Fibroblast of lung (primary cell): ENCODE measurements around the gene ELMO1. TPM values are rescaled to one million over a fixed set of nuclear protein-coding genes. Genes with fewer than 3 reads are reported as not detected.

Experiments used
- DNase-seq, 2 donors: peaks; one replicate each; pipeline versions ENCODE4 v3.0.0 to v3.0.0-alpha.2; 2010; ENCODE audit warnings: low read depth in 2 of 2
- H2AFZ ChIP-seq: 2 replicates; pipeline ENCODE4 v1.5.1; 2012; ENCODE audit warnings: low read length, control low read depth, inconsistent platforms
- H3K27ac ChIP-seq: 2 replicates; pipeline ENCODE4 v1.5.1; 2011; ENCODE audit warnings: low read length, control low read depth; ENCODE audit not compliant: insufficient read depth
- H3K27me3 ChIP-seq: 2 replicates; pipeline ENCODE4 v1.5.1; 2011; ENCODE audit warnings: mild to moderate bottlenecking, low read length; ENCODE audit not compliant: control insufficient read depth, insufficient read depth
- H3K36me3 ChIP-seq: 2 replicates; pipeline ENCODE4 v1.5.1; 2011; ENCODE audit warnings: low read length; ENCODE audit not compliant: control insufficient read depth, insufficient read depth
- H3K4me1 ChIP-seq: 2 replicates; pipeline ENCODE4 v1.5.1; 2011; ENCODE audit warnings: low read length; ENCODE audit not compliant: control insufficient read depth, insufficient read depth; ENCODE audit errors: extremely low read depth
- H3K4me2 ChIP-seq: 2 replicates; pipeline ENCODE4 v1.5.1; 2011; ENCODE audit warnings: low read length, control low read depth; ENCODE audit not compliant: insufficient read depth; ENCODE audit errors: extremely low read depth
- H3K4me3 ChIP-seq, 4 experiments: fragments of 200-600 bp in 1 of 4; sonication (generic) in 1 of 4; replicated peaks in 1 of 4; 2 replicates each; pipeline ENCODE4 v1.5.1; 2011 to 2016; ENCODE audit warnings: low read length in 4 of 4, low read depth in 3 of 4, mild to moderate bottlenecking in 3 of 4, control low read depth in 2 of 4, inconsistent platforms in 1 of 4, mixed read lengths in 1 of 4; ENCODE audit not compliant: insufficient read depth in 1 of 4; ENCODE audit errors: control extremely low read depth in 1 of 4
- H3K79me2 ChIP-seq: 2 replicates; pipeline ENCODE4 v1.5.1; 2012; ENCODE audit warnings: mild to moderate bottlenecking, low read length, inconsistent platforms; ENCODE audit not compliant: control insufficient read depth, insufficient read depth
- H3K9ac ChIP-seq: 2 replicates; pipeline ENCODE4 v1.5.1; 2011; ENCODE audit warnings: mild to moderate bottlenecking, low read length, control low read depth; ENCODE audit not compliant: insufficient read depth
- H3K9me3 ChIP-seq: 2 replicates; pipeline ENCODE4 v1.5.1; 2012; ENCODE audit warnings: low read depth, low read length; ENCODE audit not compliant: control insufficient read depth, insufficient read depth
- H4K20me1 ChIP-seq: 2 replicates; pipeline ENCODE4 v1.5.1; 2011; ENCODE audit warnings: low read length; ENCODE audit not compliant: control insufficient read depth, insufficient read depth; ENCODE audit errors: extremely low read depth
- CTCF ChIP-seq, 2 donors: IDR thresholded peaks in 1 of 2; conservative IDR thresholded peaks in 1 of 2; 1 replicate in 1 of 2; 2 replicates in 1 of 2; pipeline ENCODE4 v1.5.1; 2011 to 2012; ENCODE audit warnings: low read length in 2 of 2, control low read depth in 1 of 2, inconsistent platforms in 1 of 2, low read depth in 1 of 2, mild to moderate bottlenecking in 1 of 2
- EZH2 ChIP-seq: IDR thresholded peaks from 2 replicates; pipeline ENCODE4 v1.5.1; 2012; ENCODE audit warnings: low read length, control low read depth, mild to moderate bottlenecking; ENCODE audit errors: missing control alignments
- polyA plus RNA-seq, 2 donors: library from polyadenylated mRNA; depleted of rRNA in 1 of 2; stranded (reverse) in 1 of 2; unstranded in 1 of 2; fragments of >200 nt; gene quantifications; 2 replicates each; pipeline ENCODE4 v1.2.1, GENCODE V29; 2011 to 2012; ENCODE audit warnings: missing spikeins in 1 of 2
- total RNA-seq: library from RNA; depleted of rRNA; stranded (reverse); fragments of >200 nt; gene quantifications from 2 replicates; pipeline ENCODE4 v1.2.1, GENCODE V29; 2014

The ELMO1 gene
- total and polyA plus RNA-seq, 2 donors (not counting 1 experiment from before 2014, with no cell fraction given) = 0.50 TPM; not detected in 1

DNA sequence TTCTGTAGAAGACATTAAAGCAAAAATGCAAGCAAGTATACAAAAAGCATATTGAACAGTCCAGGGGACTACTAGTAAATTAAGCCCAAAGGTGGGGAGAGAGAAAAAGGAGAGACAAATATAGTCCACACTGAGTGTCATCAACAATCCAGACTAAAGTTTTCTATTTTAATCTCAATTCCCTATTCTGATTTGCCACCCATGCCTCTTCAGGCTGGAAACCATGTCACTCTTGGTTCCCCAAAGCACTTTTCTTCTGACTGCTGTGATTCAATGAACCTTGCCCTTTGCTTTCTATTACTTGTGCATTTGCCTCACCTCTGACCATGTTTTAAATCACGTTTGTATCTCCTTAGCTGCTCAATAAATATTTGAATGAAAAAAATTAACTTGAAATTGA, 629.0 kb downstream of the ELMO1 start:
- Histone ChIP-seq H3K27me3 (no peaks in the 10 kb centered on the region), H3K36me3 (no peaks in the 10 kb centered on the region), H3K4me1 (no peaks in the 10 kb centered on the region), H3K27ac (no peak overlapping the region), H3K4me2 (no peak overlapping the region), H3K4me3 (no peak overlapping the region), H4K20me1 (no peaks in the 10 kb centered on the region), H2AFZ (no peak overlapping the region), H3K9me3 (no peaks in the 10 kb centered on the region), H3K9ac (no peak overlapping the region), H3K79me2 (no peaks in the 10 kb centered on the region)
- TF ChIP-seq EZH2 = no peak
- no peak for DNase-seq

DNA sequence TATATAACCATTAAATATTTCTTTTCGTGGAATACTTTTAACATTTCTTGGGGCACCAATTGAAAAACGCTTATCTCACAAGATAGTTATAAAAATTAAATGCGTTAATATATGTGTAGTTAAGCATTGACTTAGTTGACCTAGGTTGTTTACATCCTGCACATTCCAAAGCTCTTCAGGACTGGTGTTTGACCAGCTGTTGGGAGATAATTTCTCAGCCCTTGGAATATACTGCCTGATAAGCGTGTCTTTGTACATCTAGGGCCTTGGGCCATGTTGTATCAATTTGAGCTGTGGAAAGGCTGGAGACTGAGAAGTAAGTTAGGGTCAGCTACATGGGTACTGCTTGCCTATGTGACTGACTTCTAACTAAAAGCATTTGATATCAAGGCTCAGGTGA, 634.4 kb downstream of the ELMO1 start:
- Histone ChIP-seq H3K27ac (no peak overlapping the region), H3K36me3 (no peaks in the 10 kb centered on the region), H2AFZ (no peak overlapping the region), H3K4me1 (no peaks in the 10 kb centered on the region), H3K9me3 (no peaks in the 10 kb centered on the region), H3K4me3 (no peak overlapping the region), H3K9ac (no peak overlapping the region), H3K27me3 (no peaks in the 10 kb centered on the region), H3K79me2 (no peaks in the 10 kb centered on the region), H4K20me1 (no peaks in the 10 kb centered on the region), H3K4me2 (no peak overlapping the region)
- no peak for DNase-seq
- no peak for TF ChIP-seq EZH2
- no peak for TF ChIP-seq CTCF (conservative IDR thresholded peaks at IDR 0.05 in 1 of 2, IDR thresholded peaks at IDR 0.05 in 1 of 2; ENCODE audit: low read depth in 1 of 2, low read length in 2 of 2)

GRCh38 chr7:36811807-36812206, 636.9 kb downstream of the ELMO1 start:
- H3K4me2 ChIP-seq = no peak overlapping the region
- H3K79me2 ChIP-seq = no peaks in the 10 kb centered on the region
- H3K9ac ChIP-seq = no peak overlapping the region
- H3K27ac ChIP-seq = no peak overlapping the region
- no peaks in the 10 kb centered on the region for H3K36me3 ChIP-seq
- TF ChIP-seq EZH2 = no peak
- TF ChIP-seq CTCF (conservative IDR thresholded peaks at IDR 0.05 in 1 of 2, IDR thresholded peaks at IDR 0.05 in 1 of 2; ENCODE audit: low read depth in 1 of 2, low read length in 2 of 2) = no peak
- no peaks in the 10 kb centered on the region for H3K9me3 ChIP-seq
- H3K4me1 ChIP-seq = no peaks in the 10 kb centered on the region
- DNase-seq = peak in 1 of 2 donors; percentile 27
- no peaks in the 10 kb centered on the region for H3K27me3 ChIP-seq
- no peak overlapping the region for H3K4me3 ChIP-seq
- H4K20me1 ChIP-seq = no peaks in the 10 kb centered on the region
- no peak overlapping the region for H2AFZ ChIP-seq
